ENCODE data around the gene FRMD5.
"Not testable (repeated sequence)": the region's sequence is repeated elsewhere in the genome, so short reads cannot be mapped to it uniquely, and the experiment has no call there.

FRMD5 gene

GRCh38 chr15:44045661-44046060 is 149.4 kb downstream of the FRMD5 start:
- peaks cover 12% of the 10 kb centered on the region for H3K27me3 Mint-ChIP-seq
- no peak overlapping the region for H3K27ac Mint-ChIP-seq
- no peaks in the 10 kb centered on the region for H3K36me3 Mint-ChIP-seq
- peaks cover 4% of the 10 kb centered on the region for H3K4me1 Mint-ChIP-seq (ENCODE audit: low read depth)
- no peak overlapping the region for H3K4me3 Mint-ChIP-seq
- no peaks in the 10 kb centered on the region for H3K9me3 Mint-ChIP-seq (ENCODE audit: low read depth)

DNA sequence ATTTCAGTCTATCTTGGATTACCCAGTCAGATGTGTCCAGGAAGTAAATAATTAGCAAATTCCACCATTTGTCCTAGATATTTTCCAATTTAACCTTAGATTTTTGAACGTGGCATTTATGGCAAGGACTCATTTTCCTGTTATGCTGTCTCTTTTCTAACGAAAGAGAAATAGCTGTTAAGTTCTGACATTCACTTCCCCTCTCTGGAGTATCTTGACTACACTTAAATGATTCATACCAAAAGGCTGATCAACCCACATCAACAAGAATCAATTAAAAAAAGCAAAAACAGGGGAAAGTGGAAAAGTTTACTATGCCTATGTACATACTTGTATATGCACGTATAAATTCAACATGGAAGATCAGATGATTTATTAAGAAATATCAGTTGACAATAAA is 149.9 kb downstream of the FRMD5 start:
- H3K27ac Mint-ChIP-seq, result no peak overlapping the region
- H3K4me3 Mint-ChIP-seq, result no peak overlapping the region
- peaks cover 4% of the 10 kb centered on the region for H3K4me1 Mint-ChIP-seq (ENCODE audit: low read depth)
- H3K9me3 Mint-ChIP-seq (ENCODE audit: low read depth), result no peaks in the 10 kb centered on the region
- H3K27me3 Mint-ChIP-seq, result peaks cover 16% of the 10 kb centered on the region
- no peaks in the 10 kb centered on the region for H3K36me3 Mint-ChIP-seq

- H3K36me3 Mint-ChIP-seq, result no peaks in the 10 kb centered on the region
- H3K9me3 Mint-ChIP-seq (ENCODE audit: low read depth), result no peaks in the 10 kb centered on the region
- H3K27me3 Mint-ChIP-seq, result peaks cover 22% of the 10 kb centered on the region
- H3K4me1 Mint-ChIP-seq (ENCODE audit: low read depth), result no peaks in the 10 kb centered on the region
- H3K4me3 Mint-ChIP-seq, result no peak overlapping the region
- no peak overlapping the region for H3K27ac Mint-ChIP-seq
These were observed 156.3 kb downstream of the FRMD5 start for GRCh38 chr15:44038755-44039191.

- H3K27me3 Mint-ChIP-seq, result peaks cover 11% of the 10 kb centered on the region
- H3K36me3 Mint-ChIP-seq, result no peaks in the 10 kb centered on the region
- H3K4me1 Mint-ChIP-seq (ENCODE audit: low read depth), result no peaks in the 10 kb centered on the region
- H3K9me3 Mint-ChIP-seq (ENCODE audit: low read depth), result no peaks in the 10 kb centered on the region
- no peak overlapping the region for H3K4me3 Mint-ChIP-seq
- H3K27ac Mint-ChIP-seq, result no peak overlapping the region
These were observed 159.0 kb downstream of the FRMD5 start for GRCh38 chr15:44035781-44036699.

GRCh38 chr15:44034933-44035624 is 160.0 kb downstream of the FRMD5 start:
- Mint-ChIP-seq H3K4me3 (no peak overlapping the region), H3K36me3 (no peaks in the 10 kb centered on the region), H3K9me3 (ENCODE audit: low read depth) (no peaks in the 10 kb centered on the region), H3K27ac (no peak overlapping the region), H3K4me1 (ENCODE audit: low read depth) (no peaks in the 10 kb centered on the region), H3K27me3 (peaks cover 5% of the 10 kb centered on the region)

DNA sequence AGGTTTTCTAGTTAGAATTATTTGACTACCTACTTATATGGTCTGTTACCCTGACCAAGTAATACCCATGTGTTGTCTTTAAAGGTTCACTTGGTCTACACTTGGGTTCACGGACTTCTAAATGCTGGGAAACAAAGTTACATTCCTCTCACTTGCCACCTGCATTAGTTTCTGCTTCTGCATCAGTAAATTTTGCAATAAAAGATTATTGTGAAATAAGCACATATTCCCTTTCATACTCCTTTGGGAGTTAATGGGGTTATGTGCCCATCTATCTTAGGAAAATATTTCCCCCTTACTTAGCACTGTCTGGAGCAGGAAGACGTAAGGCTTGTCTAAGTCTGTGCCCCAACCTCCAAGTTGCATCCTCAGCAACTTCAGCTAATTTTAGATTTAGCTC is 160.7 kb downstream of the FRMD5 start:
- peaks cover 8% of the 10 kb centered on the region for H3K27me3 Mint-ChIP-seq
- no peak overlapping the region for H3K4me3 Mint-ChIP-seq
- H3K9me3 Mint-ChIP-seq (ENCODE audit: low read depth), result no peaks in the 10 kb centered on the region
- no peak overlapping the region for H3K27ac Mint-ChIP-seq
- no peaks in the 10 kb centered on the region for H3K36me3 Mint-ChIP-seq
- no peaks in the 10 kb centered on the region for H3K4me1 Mint-ChIP-seq (ENCODE audit: low read depth)

DNA sequence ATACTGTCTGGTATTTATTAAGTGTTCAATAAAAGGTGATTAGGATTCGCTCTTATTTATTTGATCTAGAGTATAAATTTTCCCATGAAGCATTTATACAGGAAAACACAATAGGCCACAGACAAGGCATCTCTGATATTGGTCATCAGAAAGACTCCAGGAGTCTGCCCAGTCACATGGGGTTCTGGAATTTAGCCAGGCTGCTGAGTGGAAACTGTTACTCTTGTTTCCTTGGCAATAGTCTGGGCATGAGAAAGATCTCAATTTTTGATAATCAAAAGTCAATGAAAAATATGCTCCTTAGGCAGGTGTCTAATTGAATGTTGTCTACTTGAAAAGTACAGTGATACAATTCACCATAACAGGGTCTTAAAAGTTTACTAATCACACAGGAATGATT is 161.2 kb downstream of the FRMD5 start:
- H3K9me3 Mint-ChIP-seq (ENCODE audit: low read depth), result no peaks in the 10 kb centered on the region

GRCh38 chr15:44032820-44033219 is 162.3 kb downstream of the FRMD5 start:
- not testable (repeated sequence) for H3K36me3 Mint-ChIP-seq; H3K4me3 Mint-ChIP-seq; H3K27ac Mint-ChIP-seq; H3K4me1 Mint-ChIP-seq (ENCODE audit: low read depth); H3K27me3 Mint-ChIP-seq; H3K9me3 Mint-ChIP-seq (ENCODE audit: low read depth)

More for the DNA sequence above, 161.2 kb downstream of the FRMD5 start:
- Mint-ChIP-seq H3K4me1 (ENCODE audit: low read depth) (no peaks in the 10 kb centered on the region), H3K4me3 (no peak overlapping the region), H3K27me3 (peaks cover 9% of the 10 kb centered on the region), H3K27ac (no peak overlapping the region), H3K36me3 (no peaks in the 10 kb centered on the region)

DNA sequence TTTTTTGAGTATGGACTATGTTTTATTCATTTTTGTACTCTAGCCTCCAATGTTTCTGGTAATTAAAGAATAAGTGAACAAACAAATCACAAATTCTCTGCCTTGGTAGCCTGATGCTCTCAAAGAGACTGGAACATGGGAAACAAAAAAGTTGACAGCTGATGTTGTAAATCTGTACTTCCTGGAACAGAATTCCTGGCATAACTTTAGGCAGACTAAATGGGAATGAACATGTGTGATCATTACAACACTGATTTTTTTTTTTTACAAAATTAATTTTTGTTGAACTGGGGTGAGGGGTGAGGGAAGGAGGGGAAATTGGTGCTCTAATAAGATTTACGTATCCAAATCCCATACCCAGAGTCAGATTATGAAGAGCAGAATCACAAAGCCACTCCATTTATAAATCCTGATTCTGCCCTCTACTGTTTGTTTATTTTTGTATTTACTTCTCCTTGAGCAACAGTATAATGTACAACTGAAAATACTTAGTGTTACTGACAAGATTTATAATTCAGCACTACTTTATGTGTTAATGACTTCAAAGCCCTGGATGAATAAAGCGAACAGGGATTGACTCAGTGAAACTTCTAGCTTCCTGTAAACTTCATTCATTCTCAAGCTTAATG is 165.0 kb downstream of the FRMD5 start:
- H3K27me3 Mint-ChIP-seq, result peaks cover 11% of the 10 kb centered on the region
- no peak overlapping the region for H3K27ac Mint-ChIP-seq
- no peaks in the 10 kb centered on the region for H3K4me1 Mint-ChIP-seq (ENCODE audit: low read depth)
- no peaks in the 10 kb centered on the region for H3K9me3 Mint-ChIP-seq (ENCODE audit: low read depth)
- no peak overlapping the region for H3K4me3 Mint-ChIP-seq
- H3K36me3 Mint-ChIP-seq, result no peaks in the 10 kb centered on the region

DNA sequence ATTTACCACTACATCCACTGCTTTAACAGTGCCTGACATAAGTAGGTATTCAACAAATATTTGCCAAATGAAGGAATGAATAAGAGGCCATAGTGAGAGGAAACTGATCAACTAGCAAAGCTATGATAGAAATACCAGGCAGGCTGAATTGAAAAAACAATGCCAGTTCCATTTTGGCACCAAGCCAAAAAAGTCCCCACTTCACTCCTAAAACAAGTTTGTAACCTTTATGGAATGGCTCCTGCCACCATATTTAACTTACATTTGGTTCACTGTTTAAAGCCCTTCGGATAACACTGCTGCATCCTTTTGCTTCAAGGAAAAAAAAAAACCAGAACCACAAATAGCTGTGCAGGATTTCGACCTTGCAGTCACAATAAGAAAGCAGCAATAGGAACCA is 166.1 kb downstream of the FRMD5 start:
- no peaks in the 10 kb centered on the region for H3K4me1 Mint-ChIP-seq (ENCODE audit: low read depth)
- no peaks in the 10 kb centered on the region for H3K36me3 Mint-ChIP-seq
- no peaks in the 10 kb centered on the region for H3K9me3 Mint-ChIP-seq (ENCODE audit: low read depth)
- H3K27ac Mint-ChIP-seq, result no peak overlapping the region
- peaks cover 11% of the 10 kb centered on the region for H3K27me3 Mint-ChIP-seq
- H3K4me3 Mint-ChIP-seq, result no peak overlapping the region

DNA sequence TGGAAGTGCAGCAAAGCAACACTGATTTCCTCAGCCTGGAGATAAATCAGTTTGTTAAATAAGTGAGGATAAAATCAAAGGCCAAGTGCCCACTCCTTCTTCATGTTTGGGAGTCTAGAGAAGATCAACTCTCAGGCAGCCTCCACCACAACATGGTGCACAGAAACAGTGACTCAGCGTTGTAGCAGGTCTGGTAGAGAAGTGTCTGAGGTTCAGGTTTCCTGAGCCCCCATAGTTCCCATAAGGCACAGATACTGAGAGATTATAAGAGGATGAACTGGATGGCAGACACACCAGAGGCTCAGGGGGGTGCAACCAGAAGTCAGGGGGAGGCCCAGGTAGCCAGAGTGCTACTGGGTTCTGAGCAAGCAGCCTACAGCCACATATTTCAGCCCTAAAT is 166.7 kb downstream of the FRMD5 start:
- Mint-ChIP-seq H3K9me3 (ENCODE audit: low read depth) (no peaks in the 10 kb centered on the region), H3K4me1 (ENCODE audit: low read depth) (no peaks in the 10 kb centered on the region), H3K4me3 (no peak overlapping the region), H3K36me3 (no peaks in the 10 kb centered on the region), H3K27me3 (peaks cover 11% of the 10 kb centered on the region), H3K27ac (no peak overlapping the region)

- no peak overlapping the region for H3K4me3 Mint-ChIP-seq
- H3K27ac Mint-ChIP-seq, result no peak overlapping the region
- no peaks in the 10 kb centered on the region for H3K4me1 Mint-ChIP-seq (ENCODE audit: low read depth)
- H3K36me3 Mint-ChIP-seq, result no peaks in the 10 kb centered on the region
- peaks cover 8% of the 10 kb centered on the region for H3K27me3 Mint-ChIP-seq
- H3K9me3 Mint-ChIP-seq (ENCODE audit: low read depth), result no peaks in the 10 kb centered on the region
These were observed 170.9 kb downstream of the FRMD5 start for GRCh38 chr15:44024155-44024554.

GRCh38 chr15:44023176-44023575 is 171.9 kb downstream of the FRMD5 start:
- Mint-ChIP-seq H3K36me3 (no peaks in the 10 kb centered on the region), H3K27ac (no peak overlapping the region), H3K4me3 (no peak overlapping the region), H3K4me1 (ENCODE audit: low read depth) (no peaks in the 10 kb centered on the region), H3K9me3 (ENCODE audit: low read depth) (no peaks in the 10 kb centered on the region), H3K27me3 (peaks cover 5% of the 10 kb centered on the region)

GRCh38 chr15:44018151-44018550 is 176.9 kb downstream of the FRMD5 start:
- no peak overlapping the region for H3K4me3 Mint-ChIP-seq
- H3K27me3 Mint-ChIP-seq, result peaks cover 1% of the 10 kb centered on the region
- no peak overlapping the region for H3K27ac Mint-ChIP-seq
- no peaks in the 10 kb centered on the region for H3K4me1 Mint-ChIP-seq (ENCODE audit: low read depth)
- H3K36me3 Mint-ChIP-seq, result no peaks in the 10 kb centered on the region
- H3K9me3 Mint-ChIP-seq (ENCODE audit: low read depth), result no peaks in the 10 kb centered on the region

Measured in activated naive CD8-positive, alpha-beta T cell (primary cell).